GM19239 (cell line): ENCODE data around the gene AKR1C2.
"Not testable (repeated sequence)": the region's sequence is repeated elsewhere in the genome, so short reads cannot be mapped to it uniquely, and the experiment has no call there.

Experiments used
- DNase-seq: peaks from one replicate; pipeline ENCODE4 v3.0.0; 2011; ENCODE audit warnings: low spot score; ENCODE audit not compliant: insufficient read length
- FAIRE-seq: peaks from 2 replicates; lab custom pipeline; 2011; peaks lifted over from hg19 to GRCh38; lab: Jason Lieb, UNC

Gene AKR1C2

DNA sequence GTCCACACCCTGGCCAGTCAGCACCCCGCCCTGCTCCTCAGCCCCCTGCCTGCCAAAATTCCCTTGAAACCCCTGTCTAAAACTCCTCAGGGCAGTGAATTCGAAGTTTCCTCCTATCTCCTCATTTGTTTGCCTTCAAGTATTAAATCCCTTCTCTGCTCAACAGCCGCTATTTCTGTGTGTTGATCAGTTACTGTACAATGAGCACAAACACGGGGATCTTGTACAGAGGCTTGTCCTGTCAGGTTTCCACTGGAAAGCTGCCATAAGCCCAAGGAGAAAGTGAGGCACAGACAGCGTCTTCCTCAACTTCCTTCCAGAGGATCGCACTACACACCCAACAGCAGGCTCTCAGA is 63.6 kb downstream of the AKR1C2 start:
- FAIRE-seq, DNase-seq: not testable (repeated sequence)

DNA sequence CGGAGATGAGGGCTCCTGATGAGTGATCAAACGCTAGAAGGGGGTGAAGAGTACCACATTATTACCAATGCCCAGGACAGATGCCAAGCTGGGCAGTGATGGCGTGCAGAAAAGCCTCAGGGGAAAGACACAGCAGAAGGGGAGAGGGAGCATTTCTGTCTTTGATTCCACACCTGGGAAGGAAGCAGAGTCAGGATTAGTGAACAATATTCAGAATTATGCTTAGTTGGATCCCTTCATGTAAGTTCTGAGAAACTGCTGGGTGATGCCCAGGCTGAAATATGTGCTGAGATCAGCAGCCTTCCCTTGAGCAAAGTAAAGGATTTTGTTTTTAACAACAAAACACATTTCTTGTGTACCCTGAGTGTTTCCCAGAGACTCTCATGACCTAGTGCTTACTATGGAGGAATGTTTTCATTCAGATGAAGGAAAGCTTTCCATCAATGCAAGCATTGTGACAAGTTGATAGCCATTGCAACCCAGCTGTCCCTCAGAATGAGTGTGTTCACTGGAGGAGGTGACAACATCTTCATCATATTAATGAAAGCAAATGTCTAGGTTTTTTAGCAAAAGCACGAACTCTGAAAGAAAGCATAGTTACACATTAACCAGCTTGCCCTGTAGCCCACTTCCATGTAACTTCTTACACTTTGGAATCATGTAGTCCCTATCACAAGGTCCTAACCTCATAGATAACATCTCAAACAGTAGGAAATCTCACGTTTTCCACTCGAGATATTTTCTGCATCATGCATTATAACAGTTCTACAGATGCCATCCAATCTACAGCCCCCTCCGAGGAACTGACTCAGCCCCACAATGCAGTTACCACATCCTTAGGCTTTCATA is 64.2 kb downstream of the AKR1C2 start:
- DNase-seq (no peak), FAIRE-seq (no peak)
